CD4-positive, alpha-beta T cell (primary cell): Measurements from ENCODE around the gene GRK5. TPM values are rescaled to one million over a fixed set of nuclear protein-coding genes. Genes with fewer than 3 reads are reported as not detected.

ENCODE experiments used
- ATAC-seq: fragments of 200-7000 bp; cut with Tn5 transposase; one replicate; pipeline ENCODE4 v1.10.0; 2022; ENCODE audit warnings: mild to moderate bottlenecking; ENCODE audit not compliant: poor library complexity
- CTCF ChIA-PET: fragments of 350-600 bp; sonication (Branson Sonifier 250); formaldehyde crosslinking; loops from one replicate; lab custom pipeline; 2021; ENCODE audit warnings: antibody characterized with exemption, inconsistent platforms; lab: Charles Lee
- POLR2A ChIA-PET: fragments of 350-600 bp; sonication (Branson Sonifier 250); formaldehyde crosslinking; loops from one replicate; lab custom pipeline; 2021; ENCODE audit warnings: antibody characterized with exemption, inconsistent platforms; lab: Charles Lee
- DNase-seq, 14 experiments: peaks; one replicate each; pipeline ENCODE4 v3.0.0-alpha.2; 2013 to 2020; ENCODE audit warnings: mixed read lengths in 2 of 14
- H3K27ac ChIP-seq, 2 donors: one replicate each; pipeline versions ENCODE4 v1.5.1 to v1.7.0; 2013; ENCODE audit warnings: low read length in 2 of 2, low read depth in 1 of 2, mild to moderate bottlenecking in 1 of 2
- H3K27me3 ChIP-seq, 2 experiments: 1 replicate in 1 of 2; 2 replicates in 1 of 2; pipeline versions ENCODE4 v1.6.1 to v1.7.0; 2013; ENCODE audit warnings: low read length in 2 of 2, control low read depth in 1 of 2, mild to moderate bottlenecking in 1 of 2, moderate library complexity in 1 of 2; ENCODE audit not compliant: insufficient read depth in 2 of 2, control insufficient read depth in 1 of 2
- H3K36me3 ChIP-seq: one replicate; pipeline ENCODE4 v1.6.1; 2013; ENCODE audit warnings: low read length, control low read depth; ENCODE audit not compliant: insufficient read depth
- H3K4me1 ChIP-seq: one replicate; pipeline ENCODE4 v1.6.1; 2013; ENCODE audit warnings: low read length, control low read depth; ENCODE audit not compliant: insufficient read depth
- H3K4me3 ChIP-seq: one replicate; pipeline ENCODE4 v1.5.1; 2013; ENCODE audit warnings: mild to moderate bottlenecking, low read length, moderate library complexity
- H3K9me3 ChIP-seq, 2 experiments: 1 replicate in 1 of 2; 2 replicates in 1 of 2; pipeline versions ENCODE4 v1.6.1 to v1.7.0; 2013; ENCODE audit warnings: low read length in 2 of 2, mild to moderate bottlenecking in 2 of 2, control low read depth in 1 of 2, moderate library complexity in 1 of 2; ENCODE audit not compliant: control insufficient read depth in 1 of 2, insufficient read depth in 1 of 2
- H3K27ac Mint-ChIP-seq: one replicate; pipeline ENCODE4 v1.8.0; 2020; ENCODE audit warnings: mixed read lengths
- H3K27me3 Mint-ChIP-seq: one replicate; pipeline ENCODE4 v1.8.0; 2021; ENCODE audit warnings: mixed read lengths
- H3K36me3 Mint-ChIP-seq: one replicate; pipeline ENCODE4 v1.8.0; 2021; ENCODE audit warnings: low read depth, mixed read lengths
- H3K4me1 Mint-ChIP-seq: one replicate; pipeline ENCODE4 v1.8.0; 2021; ENCODE audit warnings: low read depth, mixed read lengths
- H3K4me3 Mint-ChIP-seq: one replicate; pipeline ENCODE4 v1.8.0; 2020; ENCODE audit warnings: mild to moderate bottlenecking, mixed read lengths
- H3K9me3 Mint-ChIP-seq: one replicate; pipeline ENCODE4 v1.8.0; 2020; ENCODE audit warnings: mixed read lengths
- intact Hi-C, 2 experiments: fragments of 100-400 bp; cut with DNase I in 1 of 2; cut with micrococcal nuclease in 1 of 2; formaldehyde crosslinking; loops; one replicate each; pipeline versions ENCODE4 v1.15.1 to v1.9.0; 2023 to 2025; cut with DNase I, micrococcal nuclease
- total RNA-seq, 174 experiments: library from RNA in 2 of 174; stranded (reverse) in 2 of 174; gene quantifications; one replicate each; pipeline ENCODE4 v1.2.3 and lab custom pipeline; 2021 to 2026
- TF ChIP-seq, protein P1 (sequence below): fragments of 200-600 bp; IDR thresholded peaks from one replicate; pipeline ENCODE4 v1.8.0; 2022; ENCODE audit warnings: antibody characterized with exemption, mild to moderate bottlenecking

The GRK5 gene
- total RNA-seq, 2 experiments from 2014 or later = 19.2 to 20.8 TPM

DNA sequence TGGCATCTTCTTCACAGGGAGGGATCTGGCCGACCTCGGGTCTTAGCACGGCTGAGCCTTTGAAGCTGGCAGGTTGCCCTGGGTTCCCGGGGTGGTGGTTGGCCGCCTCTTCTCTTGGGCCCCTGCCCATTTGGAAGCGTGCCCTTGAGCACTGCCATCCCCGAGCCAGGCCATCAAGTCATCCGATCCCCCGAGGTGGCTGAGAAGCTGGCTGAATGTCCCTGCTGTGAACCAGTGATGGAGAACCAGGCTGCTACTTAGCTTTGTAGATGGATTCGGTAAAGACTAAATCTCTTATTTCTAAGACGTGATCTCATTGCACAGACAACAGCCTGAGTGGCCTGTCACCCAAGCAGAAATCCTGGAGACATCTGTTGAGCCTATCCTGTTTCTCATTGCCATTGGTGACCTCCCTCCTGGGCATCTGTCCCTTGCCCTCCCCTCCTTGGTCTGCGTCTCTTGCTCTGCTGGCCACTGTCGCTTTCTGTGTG, 74.3 kb downstream of the GRK5 start:
- CTCF ChIA-PET = interaction anchor here (0.7 to 1.2 kb wide), 3 partner anchors 10 to 75 kb away, joined by 3 to 4 read pairs (median 3); partner anchors contain the start of gene GRK5
- Histone ChIP-seq H3K9me3 (no peaks in the 10 kb centered on the region), H3K27me3 (no peaks in the 10 kb centered on the region), H3K4me3 (no peak overlapping the region), H3K36me3 (no peaks in the 10 kb centered on the region), H3K4me1 (peaks cover 57% of the 10 kb centered on the region), H3K27ac (no peak overlapping the region)
- H3K27ac Mint-ChIP-seq = peak overlapping the region; percentile 35
- H3K36me3 Mint-ChIP-seq = no peaks in the 10 kb centered on the region
- ATAC-seq (no peak), DNase-seq (no peak)
- POLR2A ChIA-PET = interaction anchor here (1.1 kb wide), 1 partner anchor 13 kb away, joined by 3 read pairs; no protein-coding TSS in a partner anchor
- no peaks in the 10 kb centered on the region for H3K27me3 Mint-ChIP-seq
- intact Hi-C loops = no loop called here
- peaks cover 80% of the 10 kb centered on the region for H3K4me1 Mint-ChIP-seq
- H3K9me3 Mint-ChIP-seq = no peaks in the 10 kb centered on the region
- H3K4me3 Mint-ChIP-seq = no peak overlapping the region
- TF ChIP-seq, protein P1, sequence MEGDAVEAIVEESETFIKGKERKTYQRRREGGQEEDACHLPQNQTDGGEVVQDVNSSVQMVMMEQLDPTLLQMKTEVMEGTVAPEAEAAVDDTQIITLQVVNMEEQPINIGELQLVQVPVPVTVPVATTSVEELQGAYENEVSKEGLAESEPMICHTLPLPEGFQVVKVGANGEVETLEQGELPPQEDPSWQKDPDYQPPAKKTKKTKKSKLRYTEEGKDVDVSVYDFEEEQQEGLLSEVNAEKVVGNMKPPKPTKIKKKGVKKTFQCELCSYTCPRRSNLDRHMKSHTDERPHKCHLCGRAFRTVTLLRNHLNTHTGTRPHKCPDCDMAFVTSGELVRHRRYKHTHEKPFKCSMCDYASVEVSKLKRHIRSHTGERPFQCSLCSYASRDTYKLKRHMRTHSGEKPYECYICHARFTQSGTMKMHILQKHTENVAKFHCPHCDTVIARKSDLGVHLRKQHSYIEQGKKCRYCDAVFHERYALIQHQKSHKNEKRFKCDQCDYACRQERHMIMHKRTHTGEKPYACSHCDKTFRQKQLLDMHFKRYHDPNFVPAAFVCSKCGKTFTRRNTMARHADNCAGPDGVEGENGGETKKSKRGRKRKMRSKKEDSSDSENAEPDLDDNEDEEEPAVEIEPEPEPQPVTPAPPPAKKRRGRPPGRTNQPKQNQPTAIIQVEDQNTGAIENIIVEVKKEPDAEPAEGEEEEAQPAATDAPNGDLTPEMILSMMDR = no peak

DNA sequence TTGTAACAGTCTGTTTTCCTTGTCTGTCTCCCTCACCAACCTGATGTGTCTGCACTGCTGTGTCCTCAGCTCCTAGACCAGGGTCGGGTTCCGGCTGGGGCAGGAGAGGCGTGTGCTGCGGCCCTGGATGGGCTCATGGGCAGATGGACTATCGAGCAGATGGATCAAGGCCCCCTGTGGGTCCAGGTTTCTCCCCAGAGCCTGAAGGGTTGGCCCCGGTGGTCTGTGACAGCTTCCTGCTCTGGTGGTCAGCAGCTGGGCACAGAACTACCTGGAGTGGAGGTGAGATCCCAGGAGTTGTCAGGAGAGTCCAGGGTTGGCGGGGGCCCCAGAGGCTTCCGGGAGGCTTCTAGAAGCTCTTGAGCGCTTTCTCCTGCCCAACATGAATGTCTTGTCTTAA, 75.1 kb downstream of the GRK5 start:
- DNase-seq (no peak), ATAC-seq (no peak)
- ChIA-PET CTCF (interaction anchor here (1.2 to 1.8 kb wide), 3 partner anchors 8 to 14 kb away, joined by 3 to 4 read pairs (median 4); no protein-coding TSS in a partner anchor), POLR2A (interaction anchor here (0.7 to 1.0 kb wide), 2 partner anchors 19 to 1911 kb away, joined by 3 read pairs; no protein-coding TSS in a partner anchor)
- no peaks in the 10 kb centered on the region for H3K36me3 ChIP-seq
- no peaks in the 10 kb centered on the region for H3K9me3 Mint-ChIP-seq
- no peaks in the 10 kb centered on the region for H3K27me3 Mint-ChIP-seq
- H3K27me3 ChIP-seq = no peaks in the 10 kb centered on the region
- no peak overlapping the region for H3K27ac ChIP-seq
- intact Hi-C loops = no loop called here
- H3K4me1 Mint-ChIP-seq = peaks cover 83% of the 10 kb centered on the region
- peaks cover 58% of the 10 kb centered on the region for H3K4me1 ChIP-seq
- no peaks in the 10 kb centered on the region for H3K36me3 Mint-ChIP-seq
- H3K4me3 ChIP-seq = no peak overlapping the region
- TF ChIP-seq, protein P1 = no peak
- H3K4me3 Mint-ChIP-seq = no peak overlapping the region
- peak overlapping the region; percentile 35 for H3K27ac Mint-ChIP-seq
- H3K9me3 ChIP-seq = no peaks in the 10 kb centered on the region

DNA sequence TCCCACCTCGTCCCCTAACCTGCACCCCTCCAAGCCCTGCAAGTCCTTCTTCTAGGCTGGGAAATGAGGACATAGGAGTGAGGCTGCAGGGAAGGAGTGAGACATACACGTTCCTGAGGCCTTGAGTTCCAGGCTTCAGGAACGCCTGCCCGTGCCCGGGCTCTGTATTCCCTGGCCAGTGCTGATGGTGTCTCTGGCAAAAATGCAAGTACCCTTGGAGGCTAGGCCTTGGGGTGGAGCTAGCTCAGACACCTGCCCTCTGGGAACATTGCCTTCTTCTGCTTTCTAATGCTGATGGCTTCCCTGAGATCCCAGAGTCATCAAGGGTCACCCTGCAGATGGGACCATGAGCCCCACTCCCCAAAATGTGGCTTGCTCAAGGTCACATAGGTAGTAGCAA, 76.0 kb downstream of the GRK5 start:
- intact Hi-C loops = no loop called here
- Histone ChIP-seq H3K27me3 (no peaks in the 10 kb centered on the region), H3K4me1 (peaks cover 60% of the 10 kb centered on the region), H3K4me3 (no peak overlapping the region), H3K27ac (no peak overlapping the region), H3K9me3 (no peaks in the 10 kb centered on the region), H3K36me3 (no peaks in the 10 kb centered on the region)
- ChIA-PET POLR2A (interaction anchor here (1.0 to 2.1 kb wide), 4 partner anchors 12 to 76 kb away, joined by 3 to 8 read pairs (median 6); partner anchors contain the start of gene GRK5), CTCF (interaction anchor here (1.3 to 1.8 kb wide), 2 partner anchors 9 to 15 kb away, joined by 3 to 4 read pairs; no protein-coding TSS in a partner anchor)
- ATAC-seq (no peak), DNase-seq (no peak)
- Mint-ChIP-seq H3K36me3 (no peaks in the 10 kb centered on the region), H3K9me3 (no peaks in the 10 kb centered on the region), H3K4me1 (peaks cover 88% of the 10 kb centered on the region), H3K27ac (peak overlapping the region; percentile 68), H3K4me3 (peak overlapping the region; percentile 79), H3K27me3 (no peaks in the 10 kb centered on the region)
- TF ChIP-seq, protein P1 = no peak
